ENCODE measurements around the gene WBP11. TPM values are rescaled to one million over a fixed set of nuclear protein-coding genes. Genes with fewer than 3 reads are reported as not detected.

WBP11 gene
- total and polyA plus RNA-seq, 8 donors, result 1.4 to 65.9 (median 16.1) TPM

GRCh38 chr12:14844401-14844800, 41.1 kb upstream of the WBP11 start:
- no peaks in the 10 kb centered on the region for H3K9me3 ChIP-seq
- H3K4me1 ChIP-seq, result peaks cover 10 to 56% (median 40%) of the 10 kb centered on the region in 4 donors
- no peak overlapping the region for H3K27ac ChIP-seq
- no peaks in the 10 kb centered on the region for H3K27me3 ChIP-seq
- TF ChIP-seq POLR2A (IDR thresholded peaks at IDR 0.05) (no peak), EP300 (IDR thresholded peaks at IDR 0.05) (no peak), POLR2AphosphoS5 (IDR thresholded peaks at IDR 0.05) (no peak)
- TF ChIP-seq, protein P1, sequence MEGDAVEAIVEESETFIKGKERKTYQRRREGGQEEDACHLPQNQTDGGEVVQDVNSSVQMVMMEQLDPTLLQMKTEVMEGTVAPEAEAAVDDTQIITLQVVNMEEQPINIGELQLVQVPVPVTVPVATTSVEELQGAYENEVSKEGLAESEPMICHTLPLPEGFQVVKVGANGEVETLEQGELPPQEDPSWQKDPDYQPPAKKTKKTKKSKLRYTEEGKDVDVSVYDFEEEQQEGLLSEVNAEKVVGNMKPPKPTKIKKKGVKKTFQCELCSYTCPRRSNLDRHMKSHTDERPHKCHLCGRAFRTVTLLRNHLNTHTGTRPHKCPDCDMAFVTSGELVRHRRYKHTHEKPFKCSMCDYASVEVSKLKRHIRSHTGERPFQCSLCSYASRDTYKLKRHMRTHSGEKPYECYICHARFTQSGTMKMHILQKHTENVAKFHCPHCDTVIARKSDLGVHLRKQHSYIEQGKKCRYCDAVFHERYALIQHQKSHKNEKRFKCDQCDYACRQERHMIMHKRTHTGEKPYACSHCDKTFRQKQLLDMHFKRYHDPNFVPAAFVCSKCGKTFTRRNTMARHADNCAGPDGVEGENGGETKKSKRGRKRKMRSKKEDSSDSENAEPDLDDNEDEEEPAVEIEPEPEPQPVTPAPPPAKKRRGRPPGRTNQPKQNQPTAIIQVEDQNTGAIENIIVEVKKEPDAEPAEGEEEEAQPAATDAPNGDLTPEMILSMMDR (IDR thresholded peaks at IDR 0.05), result no peak
- intact Hi-C loops (cut with DNase I; ENCODE audit: low total_unique reads), result no loop called here
- H3K36me3 ChIP-seq, result no peaks in the 10 kb centered on the region
- no peak overlapping the region for H3K4me3 ChIP-seq
- no peak for DNase-seq

DNA sequence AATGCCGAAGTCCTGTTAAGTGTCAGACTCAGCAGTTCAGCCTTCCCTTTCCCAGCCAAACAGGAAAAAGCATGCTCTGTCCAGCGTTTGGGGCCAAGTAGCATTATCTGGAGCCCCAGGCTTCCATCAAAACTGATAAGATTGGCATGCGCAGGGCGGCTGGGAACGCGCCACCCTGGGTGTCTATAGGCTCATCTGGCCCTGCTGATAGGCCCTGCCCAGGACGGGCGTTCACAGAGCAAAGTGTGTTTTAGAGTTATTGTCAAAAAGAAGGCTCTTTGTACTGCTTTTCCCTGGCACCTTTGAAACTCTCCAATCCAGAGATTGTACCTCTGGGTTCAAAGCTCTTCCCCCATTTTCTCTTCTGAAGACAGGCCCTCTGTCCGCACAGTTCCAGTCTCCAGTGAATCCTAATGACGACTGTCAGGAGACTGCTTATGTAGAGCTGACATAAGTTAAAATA, 40.2 kb upstream of the WBP11 start, which contains the start of gene ART4:
TSS of gene ART4 (minus strand) at position 102 of the 463 bp plus-strand sequence. CDS start 413 bp downstream, outside the sequence.
- no peaks in the 10 kb centered on the region for H3K9me3 ChIP-seq
- H3K27ac ChIP-seq, result peak within 1 kb of the TSS in 4 of 5 donors; percentile 21 to 57 (median 45)
- H3K4me3 ChIP-seq, result no peak within 1 kb of the TSS
- TF ChIP-seq, protein P1 (IDR thresholded peaks at IDR 0.05), result no peak
- TF ChIP-seq EP300 (IDR thresholded peaks at IDR 0.05) (no peak), POLR2AphosphoS5 (IDR thresholded peaks at IDR 0.05) (no peak), POLR2A (IDR thresholded peaks at IDR 0.05) (no peak)
- 37 to 57% (median 47%) methylated on average over 10 of the region's 10 CpGs for WGBS, 5 donors
- peak in 1 of 2 donors; percentile 45 for DNase-seq
- H3K36me3 ChIP-seq, result no peaks in the 10 kb centered on the region
- intact Hi-C loops (cut with DNase I; ENCODE audit: low total_unique reads), result no loop called here
- peaks cover 10 to 56% (median 40%) of the 10 kb centered on the region in 4 donors for H3K4me1 ChIP-seq
- no peaks in the 10 kb centered on the region for H3K27me3 ChIP-seq

DNA sequence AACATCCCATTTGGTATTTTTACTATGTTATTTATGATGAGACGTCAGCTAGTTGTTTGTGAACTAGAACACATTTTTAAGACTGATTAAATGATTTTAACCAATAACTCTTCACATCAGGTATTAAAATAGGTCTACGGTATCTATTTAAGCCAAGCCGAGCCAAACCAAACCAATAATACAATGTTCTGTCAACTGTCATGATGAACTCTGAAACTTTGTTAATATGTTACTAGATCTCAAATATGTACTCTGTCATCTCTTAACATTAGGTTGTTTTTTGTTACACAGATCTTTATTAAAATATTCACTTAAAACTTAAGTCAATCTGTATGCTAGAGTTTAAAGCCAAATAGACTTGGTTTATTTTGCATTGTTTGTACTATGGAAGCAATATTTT, 39.0 kb upstream of the WBP11 start:
- H3K4me1 ChIP-seq, result peaks cover 10 to 54% (median 39%) of the 10 kb centered on the region in 4 donors
- intact Hi-C loops (cut with DNase I; ENCODE audit: low total_unique reads), result no loop called here

DNA sequence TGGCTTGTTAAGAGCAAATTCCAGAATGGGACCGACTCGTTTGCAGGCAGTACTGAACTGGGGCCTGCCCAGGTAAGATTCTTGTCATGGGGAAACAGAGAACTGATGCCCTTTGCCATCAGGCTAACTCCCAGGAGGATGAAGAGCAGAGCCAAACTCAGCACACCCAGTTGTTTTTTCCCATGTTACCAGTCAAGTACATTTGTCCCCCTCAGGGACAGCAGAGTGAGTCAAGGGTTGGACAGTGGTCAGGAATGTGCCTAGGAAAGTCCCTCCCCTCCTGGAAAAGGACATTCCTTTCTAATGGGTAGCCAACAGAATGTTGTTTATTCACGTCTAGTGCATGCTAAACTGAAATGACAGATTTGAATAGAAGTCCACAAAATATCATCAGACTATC, 38.5 kb upstream of the WBP11 start:
- Histone ChIP-seq H3K27ac (peak overlapping the region in 4 of 5 donors; percentile 21 to 57 (median 42)), H3K27me3 (no peaks in the 10 kb centered on the region), H3K4me3 (no peak overlapping the region), H3K36me3 (no peaks in the 10 kb centered on the region), H3K9me3 (no peaks in the 10 kb centered on the region), H3K4me1 (peaks cover 10 to 48% (median 34%) of the 10 kb centered on the region in 4 donors)
- TF ChIP-seq EP300 (IDR thresholded peaks at IDR 0.05) (no peak), POLR2AphosphoS5 (IDR thresholded peaks at IDR 0.05) (peak; percentile 49 to 69 (median 57))
- 34 to 50% (median 41%) methylated on average over 3 of the region's 3 CpGs for WGBS, 5 donors
- peak in 1 of 2 donors; percentile 67 for DNase-seq
- intact Hi-C loops (cut with DNase I; ENCODE audit: low total_unique reads), result no loop called here

More for the DNA sequence above, 39.0 kb upstream of the WBP11 start:
- Histone ChIP-seq H3K27me3 (no peaks in the 10 kb centered on the region), H3K36me3 (no peaks in the 10 kb centered on the region), H3K27ac (peak overlapping the region in 4 of 5 donors; percentile 21 to 57 (median 45)), H3K4me3 (no peak overlapping the region), H3K9me3 (no peaks in the 10 kb centered on the region)
- WGBS, 5 donors, result 41 to 59% (median 54%) methylated on average over 3 of the region's 3 CpGs
- TF ChIP-seq POLR2AphosphoS5 (IDR thresholded peaks at IDR 0.05), result no peak
- TF ChIP-seq POLR2A (IDR thresholded peaks at IDR 0.05), result no peak
- TF ChIP-seq, protein P1 (IDR thresholded peaks at IDR 0.05), result no peak
- TF ChIP-seq EP300 (IDR thresholded peaks at IDR 0.05), result no peak
- DNase-seq, result no peak

DNA sequence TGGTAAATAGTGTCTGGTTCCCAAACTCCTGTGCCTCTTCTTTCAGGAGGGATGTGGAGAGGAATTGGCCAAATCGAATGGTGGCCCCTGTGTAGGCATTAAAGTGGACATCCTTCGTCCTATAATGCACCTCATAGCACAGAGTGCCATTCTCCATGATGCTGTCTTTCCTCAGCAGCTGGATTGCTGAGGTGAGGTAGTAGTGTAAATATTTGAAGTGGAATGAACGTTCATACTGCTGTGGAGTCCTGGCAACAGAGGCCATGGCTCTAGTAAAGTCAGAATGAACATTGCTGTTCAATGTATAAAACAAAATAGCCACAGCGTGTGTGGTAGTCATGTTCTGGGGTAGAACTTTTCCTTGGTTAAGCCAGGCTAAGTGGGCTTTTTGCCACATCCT, 37.3 kb upstream of the WBP11 start:
- DNase-seq, result peak in 1 of 2 donors; percentile 43
- H3K27ac ChIP-seq, result no peak overlapping the region

More for the DNA sequence above, 37.3 kb upstream of the WBP11 start:
- H3K4me3 ChIP-seq, result no peak overlapping the region
- 61 to 75% (median 68%) methylated on average over 4 of the region's 4 CpGs for WGBS, 5 donors
- H3K4me1 ChIP-seq, result peaks cover 2 to 37% (median 24%) of the 10 kb centered on the region in 4 donors
- H3K9me3 ChIP-seq, result no peaks in the 10 kb centered on the region
- H3K36me3 ChIP-seq, result no peaks in the 10 kb centered on the region
- no peak for TF ChIP-seq EP300 (IDR thresholded peaks at IDR 0.05)
- TF ChIP-seq, protein P1 (IDR thresholded peaks at IDR 0.05), result no peak
- TF ChIP-seq POLR2A (IDR thresholded peaks at IDR 0.05), result no peak
- TF ChIP-seq POLR2AphosphoS5 (IDR thresholded peaks at IDR 0.05), result no peak
- no peaks in the 10 kb centered on the region for H3K27me3 ChIP-seq
- intact Hi-C loops (cut with DNase I; ENCODE audit: low total_unique reads), result no loop called here
